HCT116 (cell line): ENCODE measurements around the gene KLK12.

Experiments used
- EZH2phosphoT487 ChIP-seq: fragments of 200-600 bp; IDR thresholded peaks from 2 replicates; pipeline ENCODE4 v1.6.1; 2018; ENCODE audit warnings: antibody characterized with exemption, borderline replicate concordance
- JUND ChIP-seq: IDR thresholded peaks from 2 replicates; pipeline ENCODE4 v1.6.1; 2012
- SP1 ChIP-seq: IDR thresholded peaks from 2 replicates; pipeline ENCODE4 v1.6.1; 2012; ENCODE audit warnings: low read depth
- YY1 ChIP-seq: IDR thresholded peaks from 2 replicates; pipeline ENCODE4 v1.6.1; 2011; ENCODE audit warnings: low read length, low read depth, moderate library complexity, mild to moderate bottlenecking; ENCODE audit not compliant: insufficient replicate concordance; ENCODE audit errors: extremely low read depth
- TF ChIP-seq, protein P1 (sequence below), 3 experiments: fragments of 200-600 bp in 1 of 3; sonication (generic) in 1 of 3; IDR thresholded peaks in 2 of 3; conservative IDR thresholded peaks in 1 of 3; 2 replicates each; pipeline ENCODE4 v1.5.1; 2012 to 2017; ENCODE audit warnings: low read depth in 2 of 3, low read length in 2 of 3, antibody characterized with exemption in 1 of 3, borderline replicate concordance in 1 of 3, control low read depth in 1 of 3, mild to moderate bottlenecking in 1 of 3, mixed read lengths in 1 of 3, mixed run types in 1 of 3, moderate library complexity in 1 of 3; ENCODE audit not compliant: insufficient read depth in 1 of 3

DNA sequence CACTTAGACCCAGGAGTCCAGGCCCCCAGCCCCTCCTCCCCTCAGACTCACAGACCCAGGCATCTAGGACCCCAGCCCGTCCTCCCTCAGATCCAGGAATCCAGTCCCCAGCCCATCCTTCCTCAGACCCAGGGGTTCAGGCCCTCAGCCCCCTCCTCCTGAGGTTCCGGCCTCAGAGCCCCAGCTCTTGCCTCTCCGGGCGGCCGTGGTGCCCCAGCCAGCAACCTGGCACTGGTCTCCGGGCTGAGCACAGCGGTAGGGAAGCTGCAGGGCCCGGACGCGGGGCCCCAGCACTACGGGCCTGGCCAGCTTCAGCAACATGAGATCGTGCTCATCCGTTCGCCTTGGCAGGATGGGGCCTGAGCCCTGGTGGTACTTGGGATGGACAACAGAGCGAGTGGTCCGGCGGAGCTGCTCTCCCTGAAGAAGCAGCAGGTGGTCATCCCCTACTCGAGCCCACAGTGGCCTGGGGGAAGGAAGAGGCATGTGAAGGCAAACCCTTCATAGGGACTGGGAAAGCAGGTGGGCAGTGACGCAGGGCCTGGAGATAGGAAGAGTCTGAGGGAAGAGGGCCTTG lies 19.0 kb downstream of the KLK12 start:
- TF ChIP-seq, protein P1, sequence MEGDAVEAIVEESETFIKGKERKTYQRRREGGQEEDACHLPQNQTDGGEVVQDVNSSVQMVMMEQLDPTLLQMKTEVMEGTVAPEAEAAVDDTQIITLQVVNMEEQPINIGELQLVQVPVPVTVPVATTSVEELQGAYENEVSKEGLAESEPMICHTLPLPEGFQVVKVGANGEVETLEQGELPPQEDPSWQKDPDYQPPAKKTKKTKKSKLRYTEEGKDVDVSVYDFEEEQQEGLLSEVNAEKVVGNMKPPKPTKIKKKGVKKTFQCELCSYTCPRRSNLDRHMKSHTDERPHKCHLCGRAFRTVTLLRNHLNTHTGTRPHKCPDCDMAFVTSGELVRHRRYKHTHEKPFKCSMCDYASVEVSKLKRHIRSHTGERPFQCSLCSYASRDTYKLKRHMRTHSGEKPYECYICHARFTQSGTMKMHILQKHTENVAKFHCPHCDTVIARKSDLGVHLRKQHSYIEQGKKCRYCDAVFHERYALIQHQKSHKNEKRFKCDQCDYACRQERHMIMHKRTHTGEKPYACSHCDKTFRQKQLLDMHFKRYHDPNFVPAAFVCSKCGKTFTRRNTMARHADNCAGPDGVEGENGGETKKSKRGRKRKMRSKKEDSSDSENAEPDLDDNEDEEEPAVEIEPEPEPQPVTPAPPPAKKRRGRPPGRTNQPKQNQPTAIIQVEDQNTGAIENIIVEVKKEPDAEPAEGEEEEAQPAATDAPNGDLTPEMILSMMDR (IDR thresholded peaks at IDR 0.05 in 2 of 3, conservative IDR thresholded peaks at IDR 0.05 in 1 of 3; ENCODE audit: borderline replicate concordance in 1 of 3, insufficient read depth in 1 of 3, low read depth in 2 of 3, low read length in 2 of 3) = no peak
- TF ChIP-seq YY1 (no peak), JUND (no peak), SP1 (no peak), EZH2phosphoT487 (no peak)
